Thyroid gland (tissue), 4 donors: ENCODE data around the gene ESPN. TPM values are rescaled to one million over a fixed set of nuclear protein-coding genes. Genes with fewer than 3 reads are reported as not detected.

Source experiments
- DNase-seq, 2 donors: peaks; one replicate each; pipeline ENCODE4 v3.0.0-alpha.2; 2019
- H3K27ac ChIP-seq, 3 donors: fragments of 200-600 bp; sonication (generic); 1 replicate in 2 of 3; 2 replicates in 1 of 3; pipeline ENCODE4 v1.5.1; 2016 to 2019; ENCODE audit warnings: mild to moderate bottlenecking in 1 of 3, moderate library complexity in 1 of 3
- H3K27me3 ChIP-seq: fragments of 200-600 bp; sonication (generic); one replicate; pipeline ENCODE4 v1.5.1; 2019
- H3K36me3 ChIP-seq, 2 donors: fragments of 200-600 bp; sonication (generic); one replicate each; pipeline ENCODE4 v1.5.1; 2016 to 2019
- H3K4me1 ChIP-seq, 2 donors: fragments of 200-600 bp; sonication (generic); one replicate each; pipeline ENCODE4 v1.5.1; 2017 to 2019
- H3K4me3 ChIP-seq, 3 donors: fragments of 200-600 bp; sonication (generic); replicated peaks in 1 of 3; 1 replicate in 2 of 3; 2 replicates in 1 of 3; pipeline ENCODE4 v1.5.1; 2016; ENCODE audit warnings: mild to moderate bottlenecking in 1 of 3
- H3K9me3 ChIP-seq: fragments of 200-600 bp; sonication (generic); one replicate; pipeline ENCODE4 v1.5.1; 2017
- POLR2A ChIP-seq, 2 donors: fragments of 450-650 bp; IDR thresholded peaks; one replicate each; pipeline ENCODE4 v1.6.1; 2017; ENCODE audit warnings: antibody characterized with exemption in 2 of 2, mild to moderate bottlenecking in 2 of 2, moderate library complexity in 1 of 2
- WGBS, 2 donors: methylation state at CpG; one replicate each; pipeline ENCODE4 v1.1.5; 2017; 5-methylcytosine and 5-hydroxymethylcytosine counted together
- intact Hi-C: fragments of 100-400 bp; cut with DNase I; formaldehyde crosslinking; loops from one replicate; pipeline ENCODE4 v1.15.1; 2023
- total RNA-seq, 4 donors: library from RNA; depleted of rRNA; stranded (reverse); fragments of >200 nt; gene quantifications; one replicate each; pipeline ENCODE4 v1.2.3, GENCODE V29; 2016
- TF ChIP-seq, protein P1 (sequence below), 6 experiments: fragments of 200-600 bp in 3 of 6; fragments of 450-650 bp in 3 of 6; sonication (generic) in 3 of 6; IDR thresholded peaks; one replicate each; pipeline ENCODE4 v1.5.1; 2016 to 2019; ENCODE audit warnings: antibody characterized with exemption in 6 of 6, mild to moderate bottlenecking in 2 of 6, inconsistent platforms in 1 of 6, moderate library complexity in 1 of 6

ESPN gene
- total RNA-seq, 4 donors from 2014 or later = 0.67 to 5.2 TPM; not detected in 2

DNA sequence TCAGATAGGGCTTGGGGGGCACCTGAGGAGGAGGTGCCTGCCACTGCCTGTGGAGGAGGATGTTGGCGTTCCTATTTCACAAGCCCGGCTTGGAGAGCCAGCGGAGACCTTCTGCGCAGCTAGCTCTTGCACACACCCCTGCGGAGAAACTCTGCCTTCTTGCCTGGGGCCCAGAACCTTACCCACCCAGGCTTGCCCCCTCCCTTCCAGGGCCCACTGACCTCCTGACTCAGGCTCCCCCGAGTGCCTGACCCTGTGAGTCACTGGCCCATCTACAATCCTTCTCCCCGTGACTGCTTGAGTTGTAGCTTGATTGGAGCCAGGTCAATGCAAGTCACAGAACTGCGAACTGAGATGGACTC is 8.3 kb upstream of the ESPN start:
- intact Hi-C loops = no loop called here
- Histone ChIP-seq H3K36me3 (no peaks in the 10 kb centered on the region), H3K27ac (no peak overlapping the region), H3K4me3 (no peak overlapping the region), H3K9me3 (no peaks in the 10 kb centered on the region), H3K4me1 (peaks cover 11 to 20% of the 10 kb centered on the region in 2 donors), H3K27me3 (peaks cover 38% of the 10 kb centered on the region)
- DNase-seq = no peak
- 74 to 78% methylated on average over 8 of the region's 8 CpGs for WGBS, 2 donors
- TF ChIP-seq, protein P1, sequence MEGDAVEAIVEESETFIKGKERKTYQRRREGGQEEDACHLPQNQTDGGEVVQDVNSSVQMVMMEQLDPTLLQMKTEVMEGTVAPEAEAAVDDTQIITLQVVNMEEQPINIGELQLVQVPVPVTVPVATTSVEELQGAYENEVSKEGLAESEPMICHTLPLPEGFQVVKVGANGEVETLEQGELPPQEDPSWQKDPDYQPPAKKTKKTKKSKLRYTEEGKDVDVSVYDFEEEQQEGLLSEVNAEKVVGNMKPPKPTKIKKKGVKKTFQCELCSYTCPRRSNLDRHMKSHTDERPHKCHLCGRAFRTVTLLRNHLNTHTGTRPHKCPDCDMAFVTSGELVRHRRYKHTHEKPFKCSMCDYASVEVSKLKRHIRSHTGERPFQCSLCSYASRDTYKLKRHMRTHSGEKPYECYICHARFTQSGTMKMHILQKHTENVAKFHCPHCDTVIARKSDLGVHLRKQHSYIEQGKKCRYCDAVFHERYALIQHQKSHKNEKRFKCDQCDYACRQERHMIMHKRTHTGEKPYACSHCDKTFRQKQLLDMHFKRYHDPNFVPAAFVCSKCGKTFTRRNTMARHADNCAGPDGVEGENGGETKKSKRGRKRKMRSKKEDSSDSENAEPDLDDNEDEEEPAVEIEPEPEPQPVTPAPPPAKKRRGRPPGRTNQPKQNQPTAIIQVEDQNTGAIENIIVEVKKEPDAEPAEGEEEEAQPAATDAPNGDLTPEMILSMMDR (IDR thresholded peaks at IDR 0.05) = no peak
- TF ChIP-seq POLR2A (IDR thresholded peaks at IDR 0.05) = no peak

DNA sequence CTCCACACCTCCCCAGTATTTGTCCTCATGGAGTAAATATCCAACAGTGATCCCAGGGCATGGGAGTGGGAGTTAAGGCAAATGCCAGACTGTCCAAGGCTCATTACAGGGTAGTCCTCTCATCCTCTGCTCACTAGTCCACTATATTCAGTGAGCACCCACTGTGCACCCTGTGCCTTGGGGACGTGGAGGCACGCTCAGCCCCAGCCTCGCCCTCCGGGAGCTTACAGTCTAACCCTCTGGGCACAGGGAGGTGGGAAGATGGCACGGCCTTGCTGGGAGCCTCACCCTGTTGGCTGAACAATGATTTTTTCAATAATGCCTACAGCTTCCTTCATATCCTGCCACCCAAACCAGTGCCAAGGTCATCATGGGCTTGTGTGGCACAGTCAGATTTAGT is 7.7 kb upstream of the ESPN start:
- Histone ChIP-seq H3K9me3 (no peaks in the 10 kb centered on the region), H3K27ac (no peak overlapping the region), H3K36me3 (no peaks in the 10 kb centered on the region), H3K4me3 (no peak overlapping the region), H3K4me1 (peaks cover 11 to 20% of the 10 kb centered on the region in 2 donors), H3K27me3 (peaks cover 41% of the 10 kb centered on the region)
- TF ChIP-seq POLR2A (IDR thresholded peaks at IDR 0.05) = no peak
- TF ChIP-seq, protein P1 (IDR thresholded peaks at IDR 0.05) = no peak
- intact Hi-C loops = no loop called here
- no peak for DNase-seq
- WGBS, 2 donors = 79 to 88% methylated on average over 5 of the region's 5 CpGs

DNA sequence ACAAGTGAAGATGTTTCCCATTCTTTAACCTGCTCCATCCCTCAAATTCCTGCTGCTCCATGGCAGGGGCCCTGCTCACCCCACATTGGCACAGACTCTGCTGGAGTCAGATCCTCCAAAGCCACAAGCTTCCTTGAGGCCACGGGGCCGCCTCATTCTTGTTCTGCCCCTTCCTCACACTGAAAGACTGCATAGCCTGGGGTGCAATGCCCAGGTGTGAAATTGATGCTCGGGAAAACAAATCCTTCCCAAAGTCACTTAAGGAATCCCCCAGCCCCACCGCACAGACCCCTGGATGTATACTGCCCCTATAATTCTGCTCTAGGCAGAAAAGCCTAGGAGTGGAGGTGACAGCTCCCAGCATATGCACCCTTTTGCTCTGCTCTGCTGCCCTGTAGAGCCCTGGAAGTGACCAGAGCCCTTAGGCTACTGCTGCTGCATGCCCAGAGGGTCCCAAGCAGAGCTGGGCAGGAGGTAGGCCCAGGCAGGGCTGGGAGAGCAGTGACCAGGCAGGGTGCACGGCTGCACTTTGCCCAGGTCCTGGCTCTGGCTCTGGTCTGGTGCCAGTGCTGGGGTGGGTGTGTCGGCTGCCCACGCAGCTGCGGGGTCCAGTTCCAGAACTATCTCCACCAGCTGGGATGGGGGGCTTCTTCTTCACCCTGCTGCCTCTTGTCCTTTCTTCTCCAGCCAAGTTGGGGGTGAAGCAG is 6.5 kb upstream of the ESPN start:
- Histone ChIP-seq H3K27me3 (peaks cover 41% of the 10 kb centered on the region), H3K9me3 (no peaks in the 10 kb centered on the region), H3K4me3 (no peak overlapping the region), H3K27ac (no peak overlapping the region), H3K36me3 (no peaks in the 10 kb centered on the region), H3K4me1 (peaks cover 11 to 22% of the 10 kb centered on the region in 2 donors)
- intact Hi-C loops = no loop called here
- TF ChIP-seq, protein P1 (IDR thresholded peaks at IDR 0.05) = no peak
- no peak for TF ChIP-seq POLR2A (IDR thresholded peaks at IDR 0.05)
- no peak for DNase-seq
- 61 to 80% methylated on average over 7 of the region's 8 CpGs for WGBS, 2 donors

DNA sequence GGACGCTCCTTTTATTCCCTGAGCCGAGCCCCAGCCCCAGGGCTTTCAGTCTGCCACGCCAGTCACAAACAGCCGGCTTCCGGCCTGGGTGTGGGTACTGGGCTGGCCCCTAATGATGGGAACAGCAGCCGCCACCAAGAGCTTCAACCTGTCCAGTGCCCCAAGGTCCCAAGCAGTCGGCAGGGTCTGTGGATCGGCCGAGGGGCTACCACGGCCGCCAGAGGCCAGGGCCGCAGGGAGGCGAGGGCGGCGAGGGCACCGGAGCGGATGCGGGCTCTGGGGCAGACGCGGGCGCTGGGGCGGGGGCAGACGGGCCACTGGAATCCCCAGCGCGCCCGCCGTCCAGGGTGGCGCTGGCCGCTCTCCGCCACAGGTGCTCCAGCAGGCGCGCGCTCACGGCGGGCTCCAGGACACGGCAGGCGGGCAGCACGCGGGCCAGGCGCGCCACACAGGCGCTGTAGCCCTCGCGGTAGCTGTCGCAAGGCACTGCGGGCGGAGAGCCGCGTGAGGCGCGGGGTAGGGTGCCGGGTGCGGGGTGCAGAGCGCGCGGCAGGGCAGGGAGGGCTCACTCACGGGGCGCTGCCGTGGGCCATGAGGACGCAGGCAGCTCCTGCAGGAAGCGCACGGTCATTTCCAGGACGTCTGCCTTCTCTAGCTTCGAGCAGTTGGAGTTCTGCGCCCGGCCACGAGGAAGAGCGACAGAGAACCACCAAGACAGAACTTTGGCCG is 5.7 kb upstream of the ESPN start:
- H3K36me3 ChIP-seq = no peaks in the 10 kb centered on the region
- DNase-seq = no peak
- peaks cover 18 to 29% of the 10 kb centered on the region in 2 donors for H3K4me1 ChIP-seq
- intact Hi-C loops = no loop called here
- H3K9me3 ChIP-seq = no peaks in the 10 kb centered on the region
- no peak overlapping the region for H3K27ac ChIP-seq
- H3K4me3 ChIP-seq = no peak overlapping the region
- no peak for TF ChIP-seq POLR2A (IDR thresholded peaks at IDR 0.05)
- TF ChIP-seq, protein P1 (IDR thresholded peaks at IDR 0.05) = no peak
- H3K27me3 ChIP-seq = peaks cover 42% of the 10 kb centered on the region
- WGBS, 2 donors = 14 to 25% methylated on average over 5 to 31 of the region's 69 CpGs

DNA sequence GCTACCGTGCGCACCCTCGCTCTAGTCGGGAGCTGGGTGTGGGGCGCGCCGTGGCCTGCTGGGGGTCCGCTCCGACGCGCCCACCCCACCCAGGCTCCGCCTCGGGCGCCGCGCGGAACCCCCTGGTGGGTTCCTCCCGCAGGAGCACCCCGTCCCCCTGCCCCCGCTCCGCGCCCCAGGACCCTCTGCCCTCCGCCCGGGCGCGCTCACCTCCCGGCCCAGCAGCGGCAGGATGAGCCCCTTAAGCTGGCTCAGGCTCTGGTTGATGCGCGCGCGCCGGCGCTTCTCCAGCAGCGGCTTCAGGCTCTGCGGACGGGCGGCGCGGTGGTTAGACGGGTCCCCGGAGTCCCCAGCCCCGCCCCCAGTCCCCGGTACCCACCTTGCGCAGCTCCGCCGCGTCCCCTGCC is 5.2 kb upstream of the ESPN start:
- Histone ChIP-seq H3K9me3 (no peaks in the 10 kb centered on the region), H3K36me3 (no peaks in the 10 kb centered on the region), H3K27me3 (peaks cover 47% of the 10 kb centered on the region), H3K4me1 (peaks cover 24 to 35% of the 10 kb centered on the region in 2 donors), H3K27ac (no peak overlapping the region), H3K4me3 (peak overlapping the region in 1 of 3 donors; percentile 18)
- no peak for DNase-seq
- intact Hi-C loops = no loop called here
- WGBS, 2 donors = 7% methylated on average over 3 of the region's 48 CpGs; no CpG with 5 or more reads in 1 of the 2 donors
- TF ChIP-seq POLR2A (IDR thresholded peaks at IDR 0.05) = no peak
- TF ChIP-seq, protein P1 (IDR thresholded peaks at IDR 0.05) = no peak
